HG03045 (cell line): ENCODE data around the gene ADRA1B.

Experiments
- ATAC-seq: cut with Tn5 transposase; IDR thresholded peaks from one replicate; pipeline ENCODE4 v1.9.1; 2021; ENCODE audit warnings: mild to moderate bottlenecking, moderate library complexity; ENCODE audit not compliant: unreplicated experiment

ADRA1B gene

GRCh38 chr5:159923008-159923407 lies 6.7 kb downstream of the ADRA1B start:
- no peak for ATAC-seq

- ATAC-seq = no peak
Observed at GRCh38 chr5:159928122-159928909, 12.0 kb downstream of the ADRA1B start.

- ATAC-seq = no peak
Observed at GRCh38 chr5:159929176-159929575, 12.9 kb downstream of the ADRA1B start.

GRCh38 chr5:159933531-159934485 lies 17.5 kb downstream of the ADRA1B start:
- ATAC-seq = no peak

GRCh38 chr5:159935946-159936345 lies 19.7 kb downstream of the ADRA1B start:
- no peak for ATAC-seq

- no peak for ATAC-seq
Observed at GRCh38 chr5:159936686-159937329, 20.5 kb downstream of the ADRA1B start.

- ATAC-seq = no peak
Observed at GRCh38 chr5:159937580-159937979, 21.3 kb downstream of the ADRA1B start.

GRCh38 chr5:159943326-159943725 lies 27.0 kb downstream of the ADRA1B start:
- no peak for ATAC-seq

- ATAC-seq = no peak
Observed at GRCh38 chr5:159944056-159944600, 27.8 kb downstream of the ADRA1B start.

GRCh38 chr5:159945359-159945758 lies 29.1 kb downstream of the ADRA1B start:
- ATAC-seq = no peak

- no peak for ATAC-seq
Observed at GRCh38 chr5:159947708-159948358, 31.6 kb downstream of the ADRA1B start.

- ATAC-seq = no peak
Observed at GRCh38 chr5:159951387-159951786, 35.1 kb downstream of the ADRA1B start.

GRCh38 chr5:159951834-159952233 lies 35.6 kb downstream of the ADRA1B start:
- no peak for ATAC-seq

GRCh38 chr5:159953609-159954008 lies 37.3 kb downstream of the ADRA1B start:
- ATAC-seq = no peak

- ATAC-seq = no peak
Observed at GRCh38 chr5:159955056-159955624, 38.9 kb downstream of the ADRA1B start.

- no peak for ATAC-seq
Observed at GRCh38 chr5:159956074-159956473, 39.8 kb downstream of the ADRA1B start.

GRCh38 chr5:159961176-159962160 lies 45.2 kb downstream of the ADRA1B start:
- ATAC-seq = no peak

- no peak for ATAC-seq
Observed at GRCh38 chr5:159962214-159962613, 45.9 kb downstream of the ADRA1B start.

- ATAC-seq = no peak
Observed at GRCh38 chr5:159963935-159964334, 47.7 kb downstream of the ADRA1B start.
